Dendritic cell treated with granulocyte-macrophage colony-stimulating factor and Interleukin-4, amounts not matched to agents 40 ng/mL and 50 ng/mL, for 4 days (primary cell): ENCODE data around the gene CCDC50.

Experiments used
- H3K27ac Mint-ChIP-seq: one replicate; pipeline ENCODE4 v1.8.0; 2022; ENCODE audit warnings: mild to moderate bottlenecking, mixed read lengths
- H3K27me3 Mint-ChIP-seq: one replicate; pipeline ENCODE4 v1.8.0; 2022; ENCODE audit warnings: mild to moderate bottlenecking, mixed read lengths
- H3K36me3 Mint-ChIP-seq: one replicate; pipeline ENCODE4 v1.8.0; 2022; ENCODE audit warnings: low read depth, mixed read lengths
- H3K4me1 Mint-ChIP-seq: one replicate; pipeline ENCODE4 v1.8.0; 2022; ENCODE audit warnings: low read depth, mixed read lengths
- H3K4me3 Mint-ChIP-seq: one replicate; pipeline ENCODE4 v1.8.0; 2022; ENCODE audit warnings: mild to moderate bottlenecking, moderate library complexity, mixed read lengths
- H3K9me3 Mint-ChIP-seq: one replicate; pipeline ENCODE4 v1.8.0; 2022; ENCODE audit warnings: mixed read lengths
- intact Hi-C: fragments of 100-400 bp; cut with micrococcal nuclease; formaldehyde crosslinking; loops from one replicate; pipeline ENCODE4 v1.15.0; 2022

CCDC50 gene

GRCh38 chr3:191387441-191388077 lies 58.4 kb downstream of the CCDC50 start:
- Mint-ChIP-seq H3K9me3 (no peaks in the 10 kb centered on the region), H3K27ac (no peak overlapping the region), H3K4me3 (no peak overlapping the region), H3K27me3 (no peaks in the 10 kb centered on the region), H3K36me3 (peaks cover 23% of the 10 kb centered on the region), H3K4me1 (peaks cover 4% of the 10 kb centered on the region)
- intact Hi-C loops, result no loop called here

DNA sequence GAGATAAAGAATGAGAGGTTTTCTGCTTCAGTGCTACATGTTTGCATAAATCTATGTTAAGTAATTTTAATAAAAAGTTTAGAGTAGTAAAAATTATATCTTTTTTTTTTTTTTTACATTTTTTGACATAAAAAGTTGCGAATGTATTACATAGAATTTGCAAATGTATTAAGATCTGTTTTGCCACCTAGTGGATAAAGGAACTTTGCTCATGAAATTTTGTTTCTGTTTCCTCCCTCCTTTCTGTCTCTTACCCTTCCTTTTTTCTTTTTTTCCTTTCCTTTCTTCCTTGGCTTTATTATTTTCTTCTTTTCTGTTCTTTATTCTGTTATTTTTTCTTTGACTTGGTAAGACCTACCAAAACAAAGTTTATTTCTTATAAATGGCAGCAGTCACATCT lies 59.6 kb downstream of the CCDC50 start:
- no peak overlapping the region for H3K4me3 Mint-ChIP-seq
- H3K4me1 Mint-ChIP-seq, result no peaks in the 10 kb centered on the region
- H3K36me3 Mint-ChIP-seq, result peaks cover 16% of the 10 kb centered on the region
- H3K9me3 Mint-ChIP-seq, result no peaks in the 10 kb centered on the region
- H3K27me3 Mint-ChIP-seq, result no peaks in the 10 kb centered on the region
- no peak overlapping the region for H3K27ac Mint-ChIP-seq
- intact Hi-C loops, result no loop called here

DNA sequence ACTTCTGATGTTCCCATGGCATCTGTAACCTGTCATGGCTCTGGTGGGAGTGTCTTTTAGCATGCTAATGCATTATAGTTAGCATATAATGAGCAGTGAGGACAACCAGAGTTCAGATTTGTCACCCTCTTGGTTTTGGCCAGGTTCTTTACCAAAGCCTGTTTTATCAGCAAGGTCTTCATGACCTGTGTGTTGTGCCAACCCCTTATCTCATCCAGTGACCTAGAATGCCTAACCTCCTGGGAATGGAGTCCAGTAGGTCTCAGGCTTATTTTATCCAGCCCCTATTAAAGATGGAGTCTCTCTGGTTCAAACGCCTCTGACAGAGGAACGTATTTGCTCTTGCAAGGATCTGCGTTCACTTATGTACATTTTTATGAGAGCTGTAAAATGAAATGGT lies 61.4 kb downstream of the CCDC50 start:
- peaks cover 16% of the 10 kb centered on the region for H3K36me3 Mint-ChIP-seq
- no peak overlapping the region for H3K4me3 Mint-ChIP-seq
- no peaks in the 10 kb centered on the region for H3K4me1 Mint-ChIP-seq
- no peak overlapping the region for H3K27ac Mint-ChIP-seq
- H3K9me3 Mint-ChIP-seq, result no peaks in the 10 kb centered on the region
- intact Hi-C loops, result no loop called here
- H3K27me3 Mint-ChIP-seq, result no peaks in the 10 kb centered on the region

GRCh38 chr3:191391861-191392808 lies 62.9 kb downstream of the CCDC50 start:
- Mint-ChIP-seq H3K27ac (no peak overlapping the region), H3K9me3 (no peaks in the 10 kb centered on the region), H3K4me3 (no peak overlapping the region)

DNA sequence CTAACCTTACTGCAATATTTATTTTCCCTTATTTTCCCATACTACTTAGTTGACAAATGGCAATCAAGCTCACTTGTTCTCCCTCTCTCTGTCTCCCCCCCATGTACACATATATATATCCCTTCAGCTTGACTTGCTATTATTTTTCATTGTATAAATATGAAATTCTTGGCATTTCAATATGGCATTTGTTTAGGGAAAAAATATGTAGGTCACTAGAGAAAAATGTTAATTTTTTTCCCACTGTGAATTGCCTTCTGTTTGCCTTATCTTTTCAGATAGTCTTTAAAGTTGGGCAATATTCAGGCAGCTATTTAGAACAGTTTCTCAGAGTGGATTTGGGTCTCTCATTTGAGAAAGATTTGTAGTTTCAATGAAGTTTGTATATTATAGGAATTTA lies 64.0 kb downstream of the CCDC50 start:
- Mint-ChIP-seq H3K9me3 (no peaks in the 10 kb centered on the region), H3K4me1 (no peaks in the 10 kb centered on the region), H3K27me3 (no peaks in the 10 kb centered on the region), H3K27ac (no peak overlapping the region), H3K36me3 (peaks cover 15% of the 10 kb centered on the region), H3K4me3 (no peak overlapping the region)
- intact Hi-C loops, result no loop called here

More at GRCh38 chr3:191391861-191392808, 62.9 kb downstream of the CCDC50 start:
- intact Hi-C loops, result no loop called here
- Mint-ChIP-seq H3K27me3 (no peaks in the 10 kb centered on the region), H3K36me3 (peaks cover 15% of the 10 kb centered on the region), H3K4me1 (no peaks in the 10 kb centered on the region)

DNA sequence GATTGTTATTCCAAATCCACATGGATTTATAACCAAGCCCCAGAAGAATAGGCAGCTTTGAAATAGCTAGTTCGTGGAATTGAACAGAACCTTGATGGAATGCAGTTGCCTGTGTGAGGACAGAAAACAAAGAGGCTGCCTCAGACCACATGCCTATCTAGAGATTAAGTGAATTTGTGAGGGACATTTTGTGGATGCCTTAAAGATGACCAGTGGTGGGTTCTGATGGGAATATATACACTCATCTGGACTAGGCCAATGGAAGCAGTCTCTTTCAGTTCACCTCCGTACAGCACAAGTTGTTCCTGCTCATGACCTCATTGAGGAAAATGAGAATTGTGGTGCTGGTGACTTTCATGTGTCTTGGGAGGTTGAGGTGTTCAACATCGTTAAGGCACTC lies 68.6 kb downstream of the CCDC50 start:
- Mint-ChIP-seq H3K27me3 (no peaks in the 10 kb centered on the region), H3K27ac (no peak overlapping the region), H3K4me3 (no peak overlapping the region), H3K4me1 (no peaks in the 10 kb centered on the region), H3K36me3 (peaks cover 6% of the 10 kb centered on the region), H3K9me3 (no peaks in the 10 kb centered on the region)
- intact Hi-C loops, result no loop called here

- H3K36me3 Mint-ChIP-seq, result peaks cover 6% of the 10 kb centered on the region
- no peaks in the 10 kb centered on the region for H3K9me3 Mint-ChIP-seq
- H3K4me1 Mint-ChIP-seq, result no peaks in the 10 kb centered on the region
- intact Hi-C loops, result no loop called here
- no peaks in the 10 kb centered on the region for H3K27me3 Mint-ChIP-seq
- H3K4me3 Mint-ChIP-seq, result no peak overlapping the region
- H3K27ac Mint-ChIP-seq, result no peak overlapping the region
Measured at GRCh38 chr3:191398607-191399006, 69.4 kb downstream of the CCDC50 start.

- no peaks in the 10 kb centered on the region for H3K27me3 Mint-ChIP-seq
- H3K4me1 Mint-ChIP-seq, result no peaks in the 10 kb centered on the region
- intact Hi-C loops, result no loop called here
- no peak overlapping the region for H3K4me3 Mint-ChIP-seq
- H3K36me3 Mint-ChIP-seq, result peaks cover 6% of the 10 kb centered on the region
- no peaks in the 10 kb centered on the region for H3K9me3 Mint-ChIP-seq
- H3K27ac Mint-ChIP-seq, result no peak overlapping the region
Measured at GRCh38 chr3:191399918-191400317, 70.7 kb downstream of the CCDC50 start.

GRCh38 chr3:191401775-191402357 lies 72.7 kb downstream of the CCDC50 start:
- Mint-ChIP-seq H3K4me3 (no peak overlapping the region), H3K4me1 (no peaks in the 10 kb centered on the region), H3K27ac (no peak overlapping the region), H3K27me3 (no peaks in the 10 kb centered on the region), H3K9me3 (peaks cover 9% of the 10 kb centered on the region), H3K36me3 (no peaks in the 10 kb centered on the region)
- intact Hi-C loops, result no loop called here

DNA sequence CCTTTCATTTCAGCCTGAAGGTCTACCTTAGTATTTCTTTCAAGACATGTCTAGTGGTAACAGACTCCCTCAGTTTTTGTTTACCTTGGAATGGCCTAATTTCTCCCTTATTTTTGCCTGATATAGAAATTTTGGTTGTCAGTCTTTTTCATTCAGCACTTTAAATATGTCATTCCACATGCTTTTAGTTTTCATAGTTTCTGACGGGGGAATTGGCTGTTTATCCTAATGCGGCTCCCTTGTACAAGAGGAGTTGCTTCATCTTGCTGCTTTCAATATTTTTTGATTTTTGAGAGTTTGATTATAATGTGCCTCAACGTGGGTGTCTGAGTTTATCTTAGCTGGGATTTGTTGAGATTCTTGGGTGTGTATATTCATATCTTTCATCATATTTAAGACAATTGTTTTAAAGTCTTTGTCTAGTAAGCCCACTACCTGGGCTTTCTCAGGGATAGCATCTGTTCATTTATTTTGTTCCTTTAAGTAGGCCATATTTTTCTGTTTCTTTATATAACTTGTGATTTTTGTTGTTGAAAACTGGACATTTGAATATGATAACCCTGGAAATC lies 80.7 kb downstream of the CCDC50 start:
- intact Hi-C loops, result no loop called here
- no peak overlapping the region for H3K4me3 Mint-ChIP-seq

DNA sequence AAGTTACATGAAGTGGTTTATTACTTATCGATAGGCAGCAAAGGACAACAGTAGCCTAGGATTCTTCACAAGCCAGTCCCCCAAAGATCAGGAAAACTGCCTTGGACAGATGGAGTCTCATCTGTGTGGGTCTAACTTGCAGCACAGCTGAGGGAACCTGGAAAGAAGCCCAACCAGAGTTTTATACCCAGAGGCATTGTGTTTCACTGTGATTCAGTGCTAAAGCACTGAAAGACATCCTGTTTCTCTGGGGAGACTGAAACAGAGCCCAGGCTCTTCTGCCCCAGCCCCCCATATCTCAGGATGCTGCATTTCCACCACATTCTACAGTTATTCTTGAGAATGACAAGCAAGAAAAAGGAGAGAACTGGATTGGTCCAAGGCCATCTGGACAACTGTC lies 83.6 kb downstream of the CCDC50 start:
- Mint-ChIP-seq H3K4me1 (peaks cover 5% of the 10 kb centered on the region), H3K27ac (no peak overlapping the region), H3K9me3 (peaks cover 28% of the 10 kb centered on the region), H3K4me3 (no peak overlapping the region), H3K27me3 (peaks cover 1% of the 10 kb centered on the region), H3K36me3 (no peaks in the 10 kb centered on the region)
- intact Hi-C loops, result no loop called here

More for the DNA sequence above, 80.7 kb downstream of the CCDC50 start:
- no peaks in the 10 kb centered on the region for H3K36me3 Mint-ChIP-seq
- H3K9me3 Mint-ChIP-seq, result peaks cover 26% of the 10 kb centered on the region
- no peak overlapping the region for H3K27ac Mint-ChIP-seq
- H3K4me1 Mint-ChIP-seq, result no peaks in the 10 kb centered on the region
- peaks cover 1% of the 10 kb centered on the region for H3K27me3 Mint-ChIP-seq

DNA sequence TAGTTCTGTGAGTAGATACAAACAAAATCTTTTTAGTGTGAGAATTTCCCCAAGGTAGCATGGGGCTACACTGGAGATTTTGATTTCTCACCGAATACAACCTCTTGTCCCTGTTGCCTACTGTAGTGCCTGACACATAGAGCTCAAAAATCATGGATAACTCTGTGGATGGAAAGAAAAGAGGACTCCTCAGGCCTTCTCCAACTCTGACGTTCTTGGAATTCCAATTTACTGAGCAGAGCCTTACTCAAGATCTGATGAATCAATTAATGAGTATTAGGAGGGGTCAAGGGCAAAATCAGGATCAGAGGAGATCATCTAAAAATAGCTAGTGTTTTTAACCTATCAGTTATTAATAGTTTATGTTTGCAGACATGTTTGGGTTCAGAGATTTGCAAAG lies 85.1 kb downstream of the CCDC50 start:
- H3K9me3 Mint-ChIP-seq, result peaks cover 28% of the 10 kb centered on the region
- H3K27ac Mint-ChIP-seq, result no peak overlapping the region
- H3K4me3 Mint-ChIP-seq, result no peak overlapping the region
- H3K36me3 Mint-ChIP-seq, result no peaks in the 10 kb centered on the region
- intact Hi-C loops, result no loop called here
- peaks cover 5% of the 10 kb centered on the region for H3K4me1 Mint-ChIP-seq
- peaks cover 3% of the 10 kb centered on the region for H3K27me3 Mint-ChIP-seq

GRCh38 chr3:191414732-191415131 lies 85.5 kb downstream of the CCDC50 start:
- Mint-ChIP-seq H3K27me3 (peaks cover 4% of the 10 kb centered on the region), H3K4me1 (peaks cover 5% of the 10 kb centered on the region), H3K9me3 (peaks cover 24% of the 10 kb centered on the region), H3K36me3 (no peaks in the 10 kb centered on the region), H3K27ac (no peak overlapping the region), H3K4me3 (no peak overlapping the region)
- intact Hi-C loops, result loop anchor here (5.0 kb wide), 1 partner anchor 1028 kb away; no protein-coding TSS in a partner anchor

- Mint-ChIP-seq H3K36me3 (no peaks in the 10 kb centered on the region), H3K9me3 (peaks cover 18% of the 10 kb centered on the region), H3K27me3 (peaks cover 4% of the 10 kb centered on the region), H3K27ac (no peak overlapping the region), H3K4me3 (no peak overlapping the region), H3K4me1 (peaks cover 5% of the 10 kb centered on the region)
- intact Hi-C loops, result loop anchor here (5.0 kb wide), 1 partner anchor 1027 kb away; no protein-coding TSS in a partner anchor
Measured at GRCh38 chr3:191415566-191415965, 86.4 kb downstream of the CCDC50 start.
